Lower lobe of right lung (tissue), 2 donors: ENCODE data around the gene LONRF2. TPM values are rescaled to one million over a fixed set of nuclear protein-coding genes. Genes with fewer than 3 reads are reported as not detected.
A peak's percentile ranks its signal among the peaks of the same experiment; 100 is the strongest.
"Not testable (repeated sequence)": the region's sequence is repeated elsewhere in the genome, so short reads cannot be mapped to it uniquely, and the experiment has no call there.

Source experiments
- ATAC-seq, 2 donors: fragments of 200-7000 bp; cut with Tn5 transposase; one replicate each; pipeline ENCODE4 v1.9.1; 2020 to 2022; ENCODE audit warnings: mild to moderate bottlenecking in 2 of 2, moderate library complexity in 2 of 2
- DNase-seq: peaks from one replicate; pipeline ENCODE4 v3.0.0-alpha.2; 2020
- H3K27ac ChIP-seq: fragments of 200-600 bp; one replicate; pipeline ENCODE4 v1.8.0; 2022
- H3K27me3 ChIP-seq: fragments of 200-600 bp; one replicate; pipeline ENCODE4 v1.8.0; 2022; ENCODE audit warnings: low read depth
- H3K36me3 ChIP-seq: fragments of 200-600 bp; one replicate; pipeline ENCODE4 v1.8.0; 2022; ENCODE audit warnings: mild to moderate bottlenecking
- H3K4me1 ChIP-seq: fragments of 200-600 bp; one replicate; pipeline ENCODE4 v1.8.0; 2022
- H3K4me3 ChIP-seq: fragments of 200-600 bp; one replicate; pipeline ENCODE4 v1.8.0; 2022; ENCODE audit warnings: mild to moderate bottlenecking
- H3K9me3 ChIP-seq: fragments of 200-600 bp; one replicate; pipeline ENCODE4 v1.8.0; 2022
- CTCF ChIP-seq: fragments of 200-600 bp; IDR thresholded peaks from one replicate; pipeline ENCODE4 v1.8.0; 2022; ENCODE audit warnings: antibody characterized with exemption, mild to moderate bottlenecking
- intact Hi-C: fragments of 100-400 bp; cut with DNase I; formaldehyde crosslinking; loops from one replicate; pipeline ENCODE4 v1.11.0; 2022
- long read RNA-seq: library from polyadenylated mRNA; unstranded; transcript quantifications from one replicate; pipeline ENCODE4 v2.0.0, GENCODE V29; 2021
- total RNA-seq: library from RNA; stranded (reverse); fragmentation: NEBNext Ultra II Directional; extraction: Animal tissue kit (Norgen Biotek cat#: 25700); gene quantifications from one replicate; pipeline ENCODE4 v1.2.1, GENCODE V29; 2021
- donor health status: DM: no; HTN: yes; CAD: no; lungs with severe emphysema.

LONRF2 gene
- 2.1 TPM for total RNA-seq
- long read RNA-seq, partial matches to known transcripts = 1 of 6 reads
- long read RNA-seq, other reads (novel, unspliced or antisense) = 5 of 6 reads

- ATAC-seq (peak; percentile 85 to 90), DNase-seq (peak; percentile 67)
- peak within 1 kb of the TSS; percentile 52 for H3K4me3 ChIP-seq
- H3K27me3 ChIP-seq = peaks cover 28% of the 10 kb centered on the region
- peak within 1 kb of the TSS; percentile 61 for H3K27ac ChIP-seq
- H3K9me3 ChIP-seq = peaks cover 5% of the 10 kb centered on the region
- no peaks in the 10 kb centered on the region for H3K36me3 ChIP-seq
- no peaks in the 10 kb centered on the region for H3K4me1 ChIP-seq
- intact Hi-C loops = no loop called here
- no peak for TF ChIP-seq CTCF
Measured at GRCh38 chr2:100321866-100322820, at the start of gene LONRF2. Gene LONRF2 (minus strand): TSS chr2:100322501. CDS start chr2:100322093, 408 bp downstream.

- Histone ChIP-seq H3K27me3 (no peaks in the 10 kb centered on the region), H3K4me3 (no peak overlapping the region), H3K27ac (no peak overlapping the region), H3K4me1 (no peaks in the 10 kb centered on the region), H3K36me3 (no peaks in the 10 kb centered on the region), H3K9me3 (peaks cover 17% of the 10 kb centered on the region)
- no peak for TF ChIP-seq CTCF
- no peak for ATAC-seq
- intact Hi-C loops = no loop called here
- no peak for DNase-seq
Measured at GRCh38 chr2:100367163-100367562, 44.9 kb upstream of the LONRF2 start.

GRCh38 chr2:100365434-100365833 lies 43.1 kb upstream of the LONRF2 start:
- no peak for TF ChIP-seq CTCF
- Histone ChIP-seq H3K4me3 (no peak overlapping the region), H3K27ac (no peak overlapping the region), H3K9me3 (peaks cover 7% of the 10 kb centered on the region), H3K4me1 (no peaks in the 10 kb centered on the region), H3K36me3 (no peaks in the 10 kb centered on the region), H3K27me3 (no peaks in the 10 kb centered on the region)
- no peak for DNase-seq
- ATAC-seq = no peak
- intact Hi-C loops = no loop called here

- DNase-seq, H3K4me3 ChIP-seq, H3K27ac ChIP-seq, H3K27me3 ChIP-seq, H3K4me1 ChIP-seq, intact Hi-C loops, H3K9me3 ChIP-seq, H3K36me3 ChIP-seq, ATAC-seq: not testable (repeated sequence)
Measured at GRCh38 chr2:100362269-100362668, 40.0 kb upstream of the LONRF2 start.

- Histone ChIP-seq H3K4me1 (no peaks in the 10 kb centered on the region), H3K27ac (no peak overlapping the region), H3K9me3 (peaks cover 7% of the 10 kb centered on the region), H3K4me3 (no peak overlapping the region), H3K36me3 (no peaks in the 10 kb centered on the region), H3K27me3 (no peaks in the 10 kb centered on the region)
- intact Hi-C loops = no loop called here
- TF ChIP-seq CTCF = no peak
- ATAC-seq (no peak), DNase-seq (no peak)
Measured at GRCh38 chr2:100359576-100359975, 37.3 kb upstream of the LONRF2 start.

GRCh38 chr2:100358554-100358953 lies 36.3 kb upstream of the LONRF2 start:
- H3K4me3 ChIP-seq = no peak overlapping the region
- no peak overlapping the region for H3K27ac ChIP-seq
- DNase-seq (no peak), ATAC-seq (no peak)
- no peaks in the 10 kb centered on the region for H3K36me3 ChIP-seq
- TF ChIP-seq CTCF = no peak
- H3K4me1 ChIP-seq = no peaks in the 10 kb centered on the region
- H3K9me3 ChIP-seq = peaks cover 7% of the 10 kb centered on the region
- no peaks in the 10 kb centered on the region for H3K27me3 ChIP-seq
- intact Hi-C loops = no loop called here
